Pancreas (tissue), 10 donors: Measurements from ENCODE around the gene CDKN1A. TPM values are rescaled to one million over a fixed set of nuclear protein-coding genes. Genes with fewer than 3 reads are reported as not detected.

Source experiments
- ATAC-seq, 4 donors: fragments of 200-7000 bp; cut with Tn5 transposase; one replicate each; pipeline versions ENCODE4 v1.8.0 to v1.9.1; 2020; ENCODE audit warnings: mild to moderate bottlenecking in 4 of 4, moderate library complexity in 4 of 4
- DNase-seq, 6 donors: peaks; one replicate each; pipeline ENCODE4 v3.0.0-alpha.2; 2020
- FAIRE-seq: peaks from 2 replicates; lab custom pipeline; 2012; peaks lifted over from hg19 to GRCh38; lab: Jason Lieb, UNC
- H3K27ac ChIP-seq, 4 donors: fragments of 200-600 bp; sonication (generic); 1 replicate in 3 of 4; 2 replicates in 1 of 4; pipeline versions ENCODE4 v1.5.0 to v1.8.0; 2020
- H3K27me3 ChIP-seq, 4 donors: fragments of 200-600 bp; one replicate each; pipeline ENCODE4 v1.8.0; 2021
- H3K36me3 ChIP-seq, 3 donors: fragments of 200-600 bp; sonication (generic) in 1 of 3; one replicate each; pipeline versions ENCODE4 v1.5.0 to v1.8.0; 2020 to 2021
- H3K4me1 ChIP-seq, 3 donors: fragments of 200-600 bp; one replicate each; pipeline ENCODE4 v1.8.0; 2021
- H3K4me3 ChIP-seq, 4 donors: fragments of 200-600 bp; sonication (generic) in 2 of 4; one replicate each; pipeline versions ENCODE4 v1.5.0 to v1.8.0; 2020 to 2021
- H3K9me3 ChIP-seq, 4 donors: fragments of 200-600 bp; one replicate each; pipeline ENCODE4 v1.8.0; 2021
- CTCF ChIP-seq, 4 donors: fragments of 200-600 bp; sonication (generic) in 3 of 4; IDR thresholded peaks; one replicate each; pipeline versions ENCODE4 v1.5.0 to v1.8.0; 2021; ENCODE audit warnings: antibody characterized with exemption in 4 of 4
- WGBS, 2 donors: extraction: QIAGEN DNeasy Blood & Tissue Kit; methylation state at CpG; one replicate each; pipeline ENCODE4 v1.1.7; 2013; 5-methylcytosine and 5-hydroxymethylcytosine counted together
- intact Hi-C, 3 donors: fragments of 100-400 bp; cut with DNase I; formaldehyde crosslinking; loops; one replicate each; pipeline versions ENCODE4 v1.11.1 to v1.14.2; 2022
- polyA plus RNA-seq, 2 donors: library from polyadenylated mRNA; stranded (reverse); fragments of 200-250 nt; gene quantifications; one replicate each; pipeline ENCODE4 v1.2.3, GENCODE V29; 2013
- total RNA-seq, 6 donors: library from RNA; stranded (reverse); fragmentation: NEBNext Ultra II Directional in 4 of 6; extraction: Animal tissue kit (Norgen Biotek cat#: 25700) in 4 of 6; gene quantifications; one replicate each; pipeline versions ENCODE4 v1.2.1 to v1.2.4, GENCODE V29; 2021 to 2023
- donor health status: healthy with polysubstance abuse.
- donor health status: DM: no; HTN: no; CAD: no; lungs with moderate emphysema.
- donor health status: DM: no; HTN: no; CAD: no.
- donor health status: control.
- donor health status: control.
- donor health status: Bipolar disorder and iron deficiency.
- donor health status: DM: yes; HTN: yes; CAD: no.
- donor health status: DM: no; HTN: no; CAD: no.
- donor health status: DM: no; HTN: no; CAD: no.
- donor health status: DM: yes; HTN: yes; CAD: no.

Gene CDKN1A
- total and polyA plus RNA-seq, 8 donors: 22.3 to 178 (median 44.1) TPM

GRCh38 chr6:36730424-36731380 lies 52.2 kb downstream of the CDKN1A start:
- no peaks in the 10 kb centered on the region for H3K27me3 ChIP-seq
- FAIRE-seq (no peak), ATAC-seq (no peak), DNase-seq (no peak)
- no peak overlapping the region for H3K4me3 ChIP-seq
- intact Hi-C loops: no loop called here
- H3K4me1 ChIP-seq: no peaks in the 10 kb centered on the region
- H3K9me3 ChIP-seq: no peaks in the 10 kb centered on the region
- 83 to 89% methylated on average over 14 to 15 of the region's 15 CpGs for WGBS, 2 donors
- TF ChIP-seq CTCF (IDR thresholded peaks at IDR 0.05): no peak
- no peak overlapping the region for H3K27ac ChIP-seq
- no peaks in the 10 kb centered on the region for H3K36me3 ChIP-seq

- H3K36me3 ChIP-seq: no peaks in the 10 kb centered on the region
- ATAC-seq (no peak), FAIRE-seq (no peak), DNase-seq (no peak)
- H3K4me1 ChIP-seq: no peaks in the 10 kb centered on the region
- no peak overlapping the region for H3K4me3 ChIP-seq
- intact Hi-C loops: no loop called here
- H3K27me3 ChIP-seq: no peaks in the 10 kb centered on the region
- H3K9me3 ChIP-seq: no peaks in the 10 kb centered on the region
- no peak overlapping the region for H3K27ac ChIP-seq
- no peak for TF ChIP-seq CTCF (IDR thresholded peaks at IDR 0.05)
- 86% methylated on average over 12 of the region's 12 CpGs for WGBS, 2 donors
These were observed 53.3 kb downstream of the CDKN1A start for GRCh38 chr6:36731622-36732310.

DNA sequence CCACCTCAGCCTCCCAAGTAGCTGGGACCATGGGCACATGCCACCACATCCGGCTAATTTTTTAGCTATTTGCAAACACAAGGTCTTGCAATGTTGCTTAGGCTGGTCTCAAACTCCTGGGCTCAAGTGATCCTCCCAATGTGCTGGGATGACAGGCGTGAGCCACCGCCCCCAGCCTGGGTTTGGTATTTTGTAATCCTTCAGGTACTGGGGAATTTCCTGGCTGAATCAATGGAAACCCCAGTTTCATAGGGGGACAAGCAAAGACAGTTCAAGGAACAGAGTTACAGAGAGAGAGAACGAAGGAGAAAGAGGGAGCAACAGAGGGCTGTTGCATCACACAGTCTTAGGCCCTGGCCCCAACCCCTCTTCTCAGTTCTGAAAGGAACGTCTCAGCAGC lies 54.8 kb downstream of the CDKN1A start:
- Histone ChIP-seq H3K9me3 (no peaks in the 10 kb centered on the region), H3K4me1 (no peaks in the 10 kb centered on the region), H3K27me3 (no peaks in the 10 kb centered on the region), H3K36me3 (no peaks in the 10 kb centered on the region), H3K4me3 (no peak overlapping the region), H3K27ac (no peak overlapping the region)
- intact Hi-C loops: no loop called here
- 87 to 92% methylated on average over 5 of the region's 5 CpGs for WGBS, 2 donors
- DNase-seq (no peak), ATAC-seq (no peak), FAIRE-seq (no peak)
- TF ChIP-seq CTCF (IDR thresholded peaks at IDR 0.05): no peak

DNA sequence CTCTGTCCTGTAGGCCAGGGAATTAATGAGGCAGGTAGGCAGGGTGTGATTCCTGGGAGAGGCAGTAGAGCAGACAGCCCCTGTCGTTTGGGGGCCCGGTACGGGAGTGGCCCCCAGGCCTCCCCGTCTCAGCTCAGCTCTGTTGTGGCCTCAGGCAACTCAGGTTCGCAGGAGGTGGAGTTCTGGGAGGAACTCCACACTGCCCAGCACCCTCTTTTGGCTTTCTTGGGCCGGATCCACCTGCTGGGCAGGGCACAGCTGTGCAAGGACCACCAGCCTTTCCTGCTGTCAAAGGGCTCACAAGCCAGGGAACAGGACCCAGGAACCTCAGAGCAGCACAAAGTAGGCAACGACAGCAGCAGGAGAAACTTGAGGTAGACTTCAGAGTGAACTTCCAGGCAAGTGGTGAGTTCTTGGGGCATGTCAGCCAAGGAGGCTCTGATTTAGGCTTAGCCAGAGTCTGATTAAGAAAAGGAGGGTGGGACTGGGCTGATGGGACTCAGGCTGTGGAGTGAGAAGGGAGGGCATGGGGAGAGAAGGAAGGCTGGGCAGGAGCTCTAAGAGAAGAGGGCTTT lies 56.1 kb downstream of the CDKN1A start:
- intact Hi-C loops: no loop called here
- Histone ChIP-seq H3K27me3 (no peaks in the 10 kb centered on the region), H3K27ac (peak overlapping the region in 2 of 4 donors; percentile 69 to 82), H3K36me3 (no peaks in the 10 kb centered on the region), H3K9me3 (no peaks in the 10 kb centered on the region), H3K4me1 (no peaks in the 10 kb centered on the region), H3K4me3 (no peak overlapping the region)
- ATAC-seq (peak in 1 of 4 donors; percentile 19), FAIRE-seq (no peak), DNase-seq (no peak)
- 70 to 78% methylated on average over 7 of the region's 7 CpGs for WGBS, 2 donors
- TF ChIP-seq CTCF (IDR thresholded peaks at IDR 0.05): no peak
